CD4-positive, alpha-beta T cell treated with Interleukin-17A for 1 hour (primary cell): ENCODE results near the gene PTGS2.
A peak's percentile ranks its signal among the peaks of the same experiment; 100 is the strongest.

Experiments used
- DNase-seq: peaks from one replicate; pipeline ENCODE4 v3.0.0-alpha.2; 2020

PTGS2 gene

GRCh38 chr1:186680245-186681061, at the start of gene PTGS2:
TSS of gene PTGS2 (minus strand) at chr1:186680423. CDS start at chr1:186680290, 133 bp downstream.
- DNase-seq = peak; percentile 34

- DNase-seq = peak; percentile 15
Observed at GRCh38 chr1:186722711-186723309, 42.6 kb upstream of the PTGS2 start.

GRCh38 chr1:186717286-186717685, 37.1 kb upstream of the PTGS2 start:
- no peak for DNase-seq

- no peak for DNase-seq
Observed at GRCh38 chr1:186715887-186716809, 35.9 kb upstream of the PTGS2 start.

GRCh38 chr1:186710696-186711095, 30.5 kb upstream of the PTGS2 start:
- DNase-seq = no peak

GRCh38 chr1:186708694-186709097, 28.5 kb upstream of the PTGS2 start:
- DNase-seq = no peak

GRCh38 chr1:186703209-186703766, 23.1 kb upstream of the PTGS2 start:
- DNase-seq = no peak

GRCh38 chr1:186700722-186701121, 20.5 kb upstream of the PTGS2 start:
- no peak for DNase-seq

GRCh38 chr1:186699519-186699918, 19.3 kb upstream of the PTGS2 start:
- DNase-seq = no peak

GRCh38 chr1:186689907-186690306, 9.7 kb upstream of the PTGS2 start:
- no peak for DNase-seq

GRCh38 chr1:186689376-186689775, 9.2 kb upstream of the PTGS2 start:
- DNase-seq = no peak

- DNase-seq = no peak
Observed at GRCh38 chr1:186683652-186684410, 3.6 kb upstream of the PTGS2 start.

- DNase-seq = no peak
Observed at GRCh38 chr1:186682736-186683135, 2.5 kb upstream of the PTGS2 start.

GRCh38 chr1:186681801-186682200, 1.6 kb upstream of the PTGS2 start:
- no peak for DNase-seq

- DNase-seq = no peak
Observed at GRCh38 chr1:186681121-186681520, 898 bp upstream of the PTGS2 start.

GRCh38 chr1:186679924-186680244, 339 bp downstream of the PTGS2 start:
- no peak for DNase-seq

- DNase-seq = no peak
Observed at GRCh38 chr1:186678155-186678554, 2.1 kb downstream of the PTGS2 start.

GRCh38 chr1:186672596-186672995, 7.6 kb downstream of the PTGS2 start:
- DNase-seq = no peak

- no peak for DNase-seq
Observed at GRCh38 chr1:186672131-186672530, 8.1 kb downstream of the PTGS2 start.

- DNase-seq = no peak
Observed at GRCh38 chr1:186671136-186671825, 8.9 kb downstream of the PTGS2 start.

- DNase-seq = no peak
Observed at GRCh38 chr1:186670297-186671135, 9.7 kb downstream of the PTGS2 start.
